ENCODE measurements around the gene CFAP90. TPM values are rescaled to one million over a fixed set of nuclear protein-coding genes. Genes with fewer than 3 reads are reported as not detected.

The CFAP90 gene
- polyA plus RNA-seq (2012; ENCODE audit: low read depth, missing spikeins) = not detected

DNA sequence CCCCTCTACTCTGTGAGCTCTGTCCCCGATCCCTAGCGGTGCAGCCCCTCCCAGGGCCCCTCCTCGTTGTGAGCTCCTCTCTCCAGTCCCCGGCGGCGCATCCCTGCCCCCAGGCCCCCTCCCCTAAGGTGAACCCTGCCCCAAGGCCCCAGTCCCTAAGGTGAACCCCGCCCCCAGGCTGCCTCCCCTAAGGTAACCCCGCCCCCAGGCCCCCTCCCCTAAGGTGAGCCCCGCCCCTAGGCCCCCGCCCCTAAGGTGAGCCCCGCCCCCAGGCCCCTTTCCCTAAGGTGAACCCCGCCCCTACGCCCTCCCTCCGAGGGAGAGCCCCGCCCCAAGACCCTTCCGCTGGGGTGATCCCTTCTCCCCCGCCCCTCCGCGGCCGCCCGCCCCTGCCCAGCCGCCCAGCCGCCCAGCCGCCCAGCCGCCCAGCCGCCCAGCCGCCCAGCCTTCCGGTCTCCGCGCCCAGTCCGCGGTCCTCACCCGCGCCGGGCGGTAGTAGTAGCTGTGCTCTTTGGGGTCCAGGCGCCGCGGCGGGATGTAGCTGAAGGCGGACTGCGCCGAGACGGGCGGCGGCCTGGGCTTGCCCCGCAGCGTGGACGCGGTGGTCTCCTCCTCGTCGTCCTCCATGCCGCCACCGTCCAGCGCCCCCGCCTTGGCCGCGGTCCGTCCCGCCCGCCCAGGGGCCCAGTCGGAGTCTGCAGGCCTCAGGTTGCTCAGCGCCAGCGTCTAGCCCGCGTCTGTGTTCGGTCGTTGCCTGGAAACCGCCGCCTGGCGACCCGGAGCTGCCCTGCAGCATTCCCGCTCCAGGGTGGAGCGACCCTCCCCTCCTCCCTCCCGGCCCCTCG lies at the start of gene CFAP90:
CFAP90 (minus strand) TSS at position 739 of the 845 bp plus-strand sequence; CDS start at position 627, 112 bp downstream.
- DNase-seq (ENCODE audit: insufficient read length, low spot score) (no peak), FAIRE-seq (no peak)
- TF ChIP-seq POLR2A (IDR thresholded peaks at IDR 0.05; ENCODE audit: low read depth, low read length) = no peak
- TF ChIP-seq TAF1 (IDR thresholded peaks at IDR 0.05; ENCODE audit: low read depth, low read length) = no peak
- TF ChIP-seq SPI1 (IDR thresholded peaks at IDR 0.05; ENCODE audit: low read depth, low read length) = no peak
- no peak for TF ChIP-seq POU2F2 (IDR thresholded peaks at IDR 0.05; ENCODE audit: low read depth, low read length)
- TF ChIP-seq POLR2AphosphoS5 (IDR thresholded peaks at IDR 0.05; ENCODE audit: low read depth, low read length) = no peak
- no peak for TF ChIP-seq PAX5 (IDR thresholded peaks at IDR 0.05; ENCODE audit: insufficient read depth, low read length, severe bottlenecking)

DNA sequence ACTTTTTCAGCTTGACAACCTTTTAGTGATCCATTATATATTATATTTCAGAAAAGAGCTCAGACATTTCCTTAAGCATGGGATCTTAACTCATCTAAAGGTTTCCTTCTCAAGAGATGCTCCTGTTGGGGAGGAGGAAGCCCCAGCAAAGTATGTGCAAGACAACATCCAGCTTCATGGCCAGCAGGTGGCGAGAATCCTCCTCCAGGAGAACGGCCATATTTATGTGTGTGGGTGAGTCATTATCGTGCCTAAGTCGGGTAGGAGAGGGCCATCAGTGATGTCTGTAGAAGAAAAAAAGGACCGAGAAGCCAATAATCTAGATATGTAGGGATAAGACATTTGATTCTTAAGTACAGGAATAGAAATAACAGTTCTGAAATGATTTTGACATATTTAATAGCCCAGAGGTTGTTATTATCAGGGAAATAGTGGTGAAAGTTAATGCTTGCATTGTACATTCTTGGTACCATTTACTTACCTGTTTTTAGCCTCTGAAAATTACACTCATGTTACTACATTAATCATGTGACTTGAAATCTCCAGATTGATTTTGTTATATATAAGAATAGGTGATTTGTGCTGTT lies 46.2 kb upstream of the CFAP90 start:
- TF ChIP-seq POLR2A (IDR thresholded peaks at IDR 0.05; ENCODE audit: low read depth, low read length) (no peak), SPI1 (IDR thresholded peaks at IDR 0.05; ENCODE audit: low read depth, low read length) (no peak), POLR2AphosphoS5 (IDR thresholded peaks at IDR 0.05; ENCODE audit: low read depth, low read length) (no peak), TAF1 (IDR thresholded peaks at IDR 0.05; ENCODE audit: low read depth, low read length) (no peak), PAX5 (IDR thresholded peaks at IDR 0.05; ENCODE audit: insufficient read depth, low read length, severe bottlenecking) (no peak), POU2F2 (IDR thresholded peaks at IDR 0.05; ENCODE audit: low read depth, low read length) (no peak)
- FAIRE-seq (no peak), DNase-seq (ENCODE audit: insufficient read length, low spot score) (no peak)

GRCh38 chr5:7894860-7895259 lies 43.9 kb upstream of the CFAP90 start:
- TF ChIP-seq TAF1 (IDR thresholded peaks at IDR 0.05; ENCODE audit: low read depth, low read length) = no peak
- TF ChIP-seq SPI1 (IDR thresholded peaks at IDR 0.05; ENCODE audit: low read depth, low read length) = peak; percentile 38; the same call in 1 of the 2 replicates
- no peak for TF ChIP-seq POLR2AphosphoS5 (IDR thresholded peaks at IDR 0.05; ENCODE audit: low read depth, low read length)
- TF ChIP-seq POLR2A (IDR thresholded peaks at IDR 0.05; ENCODE audit: low read depth, low read length) = no peak
- no peak for TF ChIP-seq POU2F2 (IDR thresholded peaks at IDR 0.05; ENCODE audit: low read depth, low read length)
- TF ChIP-seq PAX5 (IDR thresholded peaks at IDR 0.05; ENCODE audit: insufficient read depth, low read length, severe bottlenecking) = no peak
- no peak for FAIRE-seq
- no peak for DNase-seq (ENCODE audit: insufficient read length, low spot score)

DNA sequence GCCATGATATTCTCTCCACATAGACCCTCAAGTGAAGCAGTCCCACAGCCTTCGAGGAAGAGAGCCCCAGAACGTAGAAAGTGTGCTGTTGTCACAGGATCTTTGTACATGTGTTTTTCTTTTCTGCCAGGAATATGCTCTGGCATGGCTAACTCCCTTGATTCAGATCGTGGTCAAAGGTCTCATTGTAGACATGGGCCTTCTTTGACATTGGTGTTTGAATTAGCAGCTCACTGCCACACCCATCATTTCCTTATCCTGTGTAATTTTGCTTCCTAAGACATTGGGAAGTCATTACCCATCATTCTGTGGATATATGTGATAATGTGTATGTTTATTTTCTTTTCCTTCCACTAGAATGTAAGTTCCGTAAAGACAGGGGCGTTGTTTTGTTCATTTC lies 43.5 kb upstream of the CFAP90 start:
- FAIRE-seq = peak; percentile 78
- DNase-seq (ENCODE audit: insufficient read length, low spot score) = no peak
- no peak for TF ChIP-seq TAF1 (IDR thresholded peaks at IDR 0.05; ENCODE audit: low read depth, low read length)
- no peak for TF ChIP-seq PAX5 (IDR thresholded peaks at IDR 0.05; ENCODE audit: insufficient read depth, low read length, severe bottlenecking)
- no peak for TF ChIP-seq SPI1 (IDR thresholded peaks at IDR 0.05; ENCODE audit: low read depth, low read length)
- no peak for TF ChIP-seq POLR2A (IDR thresholded peaks at IDR 0.05; ENCODE audit: low read depth, low read length)
- TF ChIP-seq POLR2AphosphoS5 (IDR thresholded peaks at IDR 0.05; ENCODE audit: low read depth, low read length) = no peak
- no peak for TF ChIP-seq POU2F2 (IDR thresholded peaks at IDR 0.05; ENCODE audit: low read depth, low read length)

- FAIRE-seq (no peak), DNase-seq (ENCODE audit: insufficient read length, low spot score) (no peak)
- no peak for TF ChIP-seq SPI1 (IDR thresholded peaks at IDR 0.05; ENCODE audit: low read depth, low read length)
- TF ChIP-seq POLR2AphosphoS5 (IDR thresholded peaks at IDR 0.05; ENCODE audit: low read depth, low read length) = no peak
- no peak for TF ChIP-seq PAX5 (IDR thresholded peaks at IDR 0.05; ENCODE audit: insufficient read depth, low read length, severe bottlenecking)
- no peak for TF ChIP-seq TAF1 (IDR thresholded peaks at IDR 0.05; ENCODE audit: low read depth, low read length)
- TF ChIP-seq POU2F2 (IDR thresholded peaks at IDR 0.05; ENCODE audit: low read depth, low read length) = no peak
Measured at GRCh38 chr5:7888901-7889300, 38.0 kb upstream of the CFAP90 start.

- FAIRE-seq (no peak), DNase-seq (ENCODE audit: insufficient read length, low spot score) (no peak)
- TF ChIP-seq PAX5 (IDR thresholded peaks at IDR 0.05; ENCODE audit: insufficient read depth, low read length, severe bottlenecking) (no peak), POLR2AphosphoS5 (IDR thresholded peaks at IDR 0.05; ENCODE audit: low read depth, low read length) (no peak), POLR2A (IDR thresholded peaks at IDR 0.05; ENCODE audit: low read depth, low read length) (no peak), POU2F2 (IDR thresholded peaks at IDR 0.05; ENCODE audit: low read depth, low read length) (no peak), TAF1 (IDR thresholded peaks at IDR 0.05; ENCODE audit: low read depth, low read length) (no peak), SPI1 (IDR thresholded peaks at IDR 0.05; ENCODE audit: low read depth, low read length) (no peak)
Measured at GRCh38 chr5:7886849-7887475, 36.0 kb upstream of the CFAP90 start.

- FAIRE-seq (no peak), DNase-seq (ENCODE audit: insufficient read length, low spot score) (no peak)
- TF ChIP-seq TAF1 (IDR thresholded peaks at IDR 0.05; ENCODE audit: low read depth, low read length) (no peak), POLR2A (IDR thresholded peaks at IDR 0.05; ENCODE audit: low read depth, low read length) (no peak), PAX5 (IDR thresholded peaks at IDR 0.05; ENCODE audit: insufficient read depth, low read length, severe bottlenecking) (no peak), POLR2AphosphoS5 (IDR thresholded peaks at IDR 0.05; ENCODE audit: low read depth, low read length) (no peak), POU2F2 (IDR thresholded peaks at IDR 0.05; ENCODE audit: low read depth, low read length) (no peak), SPI1 (IDR thresholded peaks at IDR 0.05; ENCODE audit: low read depth, low read length) (no peak)
Measured at GRCh38 chr5:7884491-7885267, 33.7 kb upstream of the CFAP90 start.

DNA sequence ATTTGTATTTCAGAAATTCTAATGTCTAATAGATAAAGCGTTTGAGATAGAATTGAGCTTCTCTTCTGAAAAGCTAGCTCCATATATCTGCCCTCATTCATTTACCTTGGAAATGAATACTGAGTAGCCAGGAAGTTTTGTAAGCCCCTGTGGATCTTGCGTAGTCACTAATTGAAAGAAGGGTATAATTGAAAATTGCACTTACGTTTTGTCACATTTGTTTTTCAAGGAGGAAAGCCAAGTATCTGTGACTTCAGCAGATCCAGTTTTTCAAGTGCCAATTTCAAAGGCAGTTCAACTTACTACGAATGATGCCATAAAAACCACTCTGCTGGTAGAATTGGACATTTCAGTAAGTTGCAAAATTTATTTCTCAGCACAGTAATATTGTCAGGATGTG lies 32.0 kb upstream of the CFAP90 start:
- TF ChIP-seq POLR2AphosphoS5 (IDR thresholded peaks at IDR 0.05; ENCODE audit: low read depth, low read length) = no peak
- no peak for TF ChIP-seq POLR2A (IDR thresholded peaks at IDR 0.05; ENCODE audit: low read depth, low read length)
- TF ChIP-seq POU2F2 (IDR thresholded peaks at IDR 0.05; ENCODE audit: low read depth, low read length) = no peak
- no peak for TF ChIP-seq SPI1 (IDR thresholded peaks at IDR 0.05; ENCODE audit: low read depth, low read length)
- no peak for TF ChIP-seq TAF1 (IDR thresholded peaks at IDR 0.05; ENCODE audit: low read depth, low read length)
- no peak for TF ChIP-seq PAX5 (IDR thresholded peaks at IDR 0.05; ENCODE audit: insufficient read depth, low read length, severe bottlenecking)
- FAIRE-seq = no peak
- DNase-seq (ENCODE audit: insufficient read length, low spot score) = no peak
